Measurements from ENCODE around the gene NEUROD1.

Gene NEUROD1

DNA sequence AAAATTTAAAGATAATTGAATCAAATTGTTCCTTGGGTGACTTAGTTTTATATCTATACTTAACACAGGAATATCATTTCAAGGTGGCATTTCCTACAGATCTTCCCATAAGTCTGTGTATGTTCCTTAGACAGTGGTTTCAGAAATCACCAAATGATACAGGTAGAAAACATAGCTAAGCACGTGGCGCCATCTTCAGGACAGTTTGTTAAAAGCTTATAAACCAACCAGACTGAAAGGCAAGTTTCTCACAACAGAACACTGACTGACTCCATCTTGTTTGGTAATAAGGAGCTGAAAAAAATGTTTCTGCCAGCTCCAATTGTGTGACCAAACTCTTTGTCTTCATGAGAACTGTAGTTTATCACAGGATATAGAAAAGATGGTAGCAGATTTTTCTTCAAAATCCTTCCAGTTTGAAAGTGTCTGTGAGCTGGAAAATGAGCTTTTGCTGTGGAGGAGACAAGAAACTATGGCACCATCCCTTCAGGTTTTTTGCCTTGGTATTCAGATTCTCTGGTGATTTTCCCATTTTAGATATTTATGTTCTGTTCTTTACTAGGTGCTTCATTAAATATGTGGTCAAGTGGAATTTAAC, 34.8 kb upstream of the NEUROD1 start:
- TF ChIP-seq SIN3A (IDR thresholded peaks at IDR 0.05; ENCODE audit: borderline replicate concordance, insufficient read depth, low read length) (no peak), TAF1 (IDR thresholded peaks at IDR 0.05; ENCODE audit: borderline replicate concordance, insufficient read depth, low read length) (no peak), POLR2AphosphoS5 (IDR thresholded peaks at IDR 0.05; ENCODE audit: low read depth, low read length) (no peak), FOXP2 (optimal IDR thresholded peaks at IDR 0.05; ENCODE audit: borderline replicate concordance, extremely low read depth, extremely low read length, insufficient read depth) (no peak)
- TF ChIP-seq, protein P1, sequence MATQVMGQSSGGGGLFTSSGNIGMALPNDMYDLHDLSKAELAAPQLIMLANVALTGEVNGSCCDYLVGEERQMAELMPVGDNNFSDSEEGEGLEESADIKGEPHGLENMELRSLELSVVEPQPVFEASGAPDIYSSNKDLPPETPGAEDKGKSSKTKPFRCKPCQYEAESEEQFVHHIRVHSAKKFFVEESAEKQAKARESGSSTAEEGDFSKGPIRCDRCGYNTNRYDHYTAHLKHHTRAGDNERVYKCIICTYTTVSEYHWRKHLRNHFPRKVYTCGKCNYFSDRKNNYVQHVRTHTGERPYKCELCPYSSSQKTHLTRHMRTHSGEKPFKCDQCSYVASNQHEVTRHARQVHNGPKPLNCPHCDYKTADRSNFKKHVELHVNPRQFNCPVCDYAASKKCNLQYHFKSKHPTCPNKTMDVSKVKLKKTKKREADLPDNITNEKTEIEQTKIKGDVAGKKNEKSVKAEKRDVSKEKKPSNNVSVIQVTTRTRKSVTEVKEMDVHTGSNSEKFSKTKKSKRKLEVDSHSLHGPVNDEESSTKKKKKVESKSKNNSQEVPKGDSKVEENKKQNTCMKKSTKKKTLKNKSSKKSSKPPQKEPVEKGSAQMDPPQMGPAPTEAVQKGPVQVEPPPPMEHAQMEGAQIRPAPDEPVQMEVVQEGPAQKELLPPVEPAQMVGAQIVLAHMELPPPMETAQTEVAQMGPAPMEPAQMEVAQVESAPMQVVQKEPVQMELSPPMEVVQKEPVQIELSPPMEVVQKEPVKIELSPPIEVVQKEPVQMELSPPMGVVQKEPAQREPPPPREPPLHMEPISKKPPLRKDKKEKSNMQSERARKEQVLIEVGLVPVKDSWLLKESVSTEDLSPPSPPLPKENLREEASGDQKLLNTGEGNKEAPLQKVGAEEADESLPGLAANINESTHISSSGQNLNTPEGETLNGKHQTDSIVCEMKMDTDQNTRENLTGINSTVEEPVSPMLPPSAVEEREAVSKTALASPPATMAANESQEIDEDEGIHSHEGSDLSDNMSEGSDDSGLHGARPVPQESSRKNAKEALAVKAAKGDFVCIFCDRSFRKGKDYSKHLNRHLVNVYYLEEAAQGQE (IDR thresholded peaks at IDR 0.05; ENCODE audit: insufficient read depth in 1 of 2, low read depth in 2 of 2, low read length in 2 of 2), result no peak

DNA sequence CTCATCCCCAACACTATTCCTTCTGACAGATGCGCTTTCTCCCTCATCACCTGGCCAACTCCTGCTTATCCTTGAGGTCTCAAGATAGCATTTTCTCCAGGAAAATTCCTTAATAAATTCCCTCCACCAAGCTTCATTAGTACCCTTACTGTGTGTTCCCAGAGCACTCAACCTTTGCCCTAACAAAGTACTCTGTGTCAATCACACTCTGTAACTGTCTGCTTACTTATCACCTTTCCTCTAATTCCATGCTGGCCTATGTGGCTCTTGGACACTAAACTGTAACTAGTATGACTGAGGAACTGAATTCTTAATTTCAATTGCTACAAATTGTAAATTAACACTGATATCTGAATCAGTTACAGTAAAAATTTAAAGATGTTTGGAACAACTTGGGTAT, 17.9 kb upstream of the NEUROD1 start:
- TF ChIP-seq FOXP2 (optimal IDR thresholded peaks at IDR 0.05; ENCODE audit: borderline replicate concordance, extremely low read depth, extremely low read length, insufficient read depth) (no peak), POLR2AphosphoS5 (IDR thresholded peaks at IDR 0.05; ENCODE audit: low read depth, low read length) (no peak), SIN3A (IDR thresholded peaks at IDR 0.05; ENCODE audit: borderline replicate concordance, insufficient read depth, low read length) (no peak), TAF1 (IDR thresholded peaks at IDR 0.05; ENCODE audit: borderline replicate concordance, insufficient read depth, low read length) (no peak)
- TF ChIP-seq, protein P1 (IDR thresholded peaks at IDR 0.05; ENCODE audit: insufficient read depth in 1 of 2, low read depth in 2 of 2, low read length in 2 of 2), result no peak

DNA sequence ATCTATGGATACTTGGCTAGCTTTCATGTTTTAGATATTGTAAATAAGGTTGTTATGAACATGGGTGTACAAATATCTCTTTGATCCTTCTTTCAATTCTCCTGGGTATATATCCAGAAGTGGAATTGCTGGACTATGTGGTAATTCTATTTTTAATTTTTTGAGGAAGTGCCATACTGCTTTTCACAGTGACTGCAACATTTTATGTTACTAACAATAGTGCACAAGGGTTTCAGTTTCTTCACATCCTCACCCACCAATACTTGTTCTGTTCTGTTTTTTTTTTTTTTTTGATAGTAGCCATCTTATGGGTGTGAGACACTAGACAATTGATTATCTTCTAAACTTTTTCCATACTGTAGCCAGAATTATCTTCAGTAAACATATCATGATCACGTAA, 17.3 kb upstream of the NEUROD1 start:
- no peak for TF ChIP-seq FOXP2 (optimal IDR thresholded peaks at IDR 0.05; ENCODE audit: borderline replicate concordance, extremely low read depth, extremely low read length, insufficient read depth)
- TF ChIP-seq, protein P1 (IDR thresholded peaks at IDR 0.05; ENCODE audit: insufficient read depth in 1 of 2, low read depth in 2 of 2, low read length in 2 of 2), result no peak
- no peak for TF ChIP-seq POLR2AphosphoS5 (IDR thresholded peaks at IDR 0.05; ENCODE audit: low read depth, low read length)
- no peak for TF ChIP-seq SIN3A (IDR thresholded peaks at IDR 0.05; ENCODE audit: borderline replicate concordance, insufficient read depth, low read length)
- no peak for TF ChIP-seq TAF1 (IDR thresholded peaks at IDR 0.05; ENCODE audit: borderline replicate concordance, insufficient read depth, low read length)

DNA sequence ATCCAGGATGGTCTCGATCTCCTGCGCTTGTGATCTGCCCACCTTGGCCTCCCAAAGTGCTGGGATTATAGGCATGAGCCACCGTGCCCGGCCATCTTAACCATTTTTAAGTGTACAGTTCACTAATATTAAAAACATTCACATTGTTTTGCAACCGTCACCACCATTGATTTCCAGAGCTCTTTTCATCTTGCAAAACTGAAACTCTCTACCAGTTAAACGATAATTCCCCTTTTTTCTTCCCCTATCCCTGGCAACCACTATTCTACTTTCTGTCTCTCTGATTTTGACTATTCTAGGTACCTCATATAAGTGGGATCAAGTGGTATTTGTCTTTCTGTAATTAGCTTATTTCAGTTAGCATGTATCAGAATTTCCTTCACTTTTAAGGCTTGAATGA, 16.8 kb upstream of the NEUROD1 start:
- TF ChIP-seq FOXP2 (optimal IDR thresholded peaks at IDR 0.05; ENCODE audit: borderline replicate concordance, extremely low read depth, extremely low read length, insufficient read depth), result no peak
- no peak for TF ChIP-seq TAF1 (IDR thresholded peaks at IDR 0.05; ENCODE audit: borderline replicate concordance, insufficient read depth, low read length)
- TF ChIP-seq POLR2AphosphoS5 (IDR thresholded peaks at IDR 0.05; ENCODE audit: low read depth, low read length), result no peak
- TF ChIP-seq SIN3A (IDR thresholded peaks at IDR 0.05; ENCODE audit: borderline replicate concordance, insufficient read depth, low read length), result no peak

DNA sequence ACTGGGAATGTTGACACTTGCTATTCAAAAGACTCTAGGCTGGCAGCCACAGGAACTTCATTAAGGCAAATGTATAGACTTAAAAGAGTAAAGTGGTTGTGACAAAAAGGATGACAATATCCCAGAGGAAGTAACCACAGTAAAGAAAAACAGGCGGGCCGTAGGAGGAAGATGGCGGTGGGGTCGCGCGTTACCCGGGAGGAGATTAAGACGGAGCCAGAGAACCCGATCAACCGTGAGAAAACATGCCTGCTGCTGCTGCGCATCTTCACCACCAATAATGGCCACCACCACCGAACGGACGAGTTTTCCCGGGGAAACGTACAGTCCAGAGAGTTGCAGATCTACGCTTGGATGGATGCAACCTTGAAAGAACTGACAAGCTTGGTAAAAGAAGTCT, 14.0 kb upstream of the NEUROD1 start:
- no peak for TF ChIP-seq TAF1 (IDR thresholded peaks at IDR 0.05; ENCODE audit: borderline replicate concordance, insufficient read depth, low read length)
- no peak for TF ChIP-seq FOXP2 (optimal IDR thresholded peaks at IDR 0.05; ENCODE audit: borderline replicate concordance, extremely low read depth, extremely low read length, insufficient read depth)
- TF ChIP-seq, protein P1 (IDR thresholded peaks at IDR 0.05; ENCODE audit: insufficient read depth in 1 of 2, low read depth in 2 of 2, low read length in 2 of 2), result no peak
- no peak for TF ChIP-seq POLR2AphosphoS5 (IDR thresholded peaks at IDR 0.05; ENCODE audit: low read depth, low read length)
- TF ChIP-seq SIN3A (IDR thresholded peaks at IDR 0.05; ENCODE audit: borderline replicate concordance, insufficient read depth, low read length), result no peak
